GM18868 (cell line): ENCODE results near the gene ARL6.
A peak's percentile ranks its signal among the peaks of the same experiment; 100 is the strongest.
"Not testable (repeated sequence)": the region's sequence is repeated elsewhere in the genome, so short reads cannot be mapped to it uniquely, and the experiment has no call there.

ENCODE experiments used
- ATAC-seq: cut with Tn5 transposase; IDR thresholded peaks from one replicate; pipeline ENCODE4 v1.9.1; 2021; ENCODE audit warnings: mild to moderate bottlenecking, moderate library complexity; ENCODE audit not compliant: unreplicated experiment

Gene ARL6

DNA sequence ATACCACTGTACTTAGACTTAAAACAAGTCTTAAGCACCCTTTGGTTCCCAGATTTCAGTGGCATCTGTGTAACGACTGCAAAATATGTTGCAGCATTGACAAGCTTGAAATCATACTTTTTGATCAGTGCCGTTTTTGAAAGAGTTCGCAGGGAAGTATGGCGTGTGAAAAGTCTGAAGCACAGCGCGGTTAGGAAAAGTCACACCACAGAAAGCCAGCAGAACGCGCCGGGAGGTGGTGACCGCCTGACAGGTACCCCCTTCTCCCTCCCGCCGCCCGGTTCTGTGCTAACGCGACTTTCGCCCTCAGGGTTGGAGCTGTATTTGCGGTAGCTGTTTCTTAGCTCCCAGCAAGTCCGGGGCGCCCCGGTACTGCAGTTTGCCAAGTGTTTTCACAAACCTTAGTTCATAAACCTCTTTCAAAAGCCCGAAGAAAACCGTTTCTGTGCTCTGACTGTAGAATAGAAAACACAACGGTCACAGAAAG is 56.8 kb downstream of the ARL6 start:
- ATAC-seq = peak; percentile 51

- peak; percentile 98 for ATAC-seq
Observed at GRCh38 chr3:97821774-97822358, 57.3 kb downstream of the ARL6 start, which contains the start of gene CRYBG3. CRYBG3 (plus strand) TSS chr3:97822011; CDS start chr3:97822207, 196 bp downstream.

DNA sequence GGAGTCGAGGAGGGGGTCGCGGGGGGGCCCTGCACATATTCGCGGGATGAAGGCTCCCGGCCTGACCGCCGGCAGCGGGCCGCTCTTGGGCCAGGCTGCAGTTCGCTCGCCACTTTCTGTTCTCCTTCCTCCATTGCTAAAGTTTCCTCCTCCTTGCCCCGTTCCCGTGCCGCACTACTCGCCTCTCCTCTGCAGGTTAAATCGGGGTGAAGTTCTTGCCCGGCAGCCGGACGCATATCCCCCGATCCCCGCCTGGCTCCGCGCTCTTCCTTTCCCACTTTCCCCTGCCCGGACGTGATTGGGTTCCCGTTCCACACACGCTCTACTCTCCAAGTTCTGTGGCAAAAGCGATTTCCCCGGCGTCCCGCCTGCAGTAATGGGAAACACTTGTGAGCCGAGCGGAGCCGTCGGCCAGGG is 57.8 kb downstream of the ARL6 start:
- peak; percentile 17 for ATAC-seq

GRCh38 chr3:97823046-97824004 is 58.8 kb downstream of the ARL6 start:
- no peak for ATAC-seq

GRCh38 chr3:97825101-97825500 is 60.5 kb downstream of the ARL6 start:
- ATAC-seq = no peak

GRCh38 chr3:97827741-97828471 is 63.3 kb downstream of the ARL6 start:
- ATAC-seq = no peak

- ATAC-seq = no peak
Observed at GRCh38 chr3:97829198-97829597, 64.6 kb downstream of the ARL6 start.

DNA sequence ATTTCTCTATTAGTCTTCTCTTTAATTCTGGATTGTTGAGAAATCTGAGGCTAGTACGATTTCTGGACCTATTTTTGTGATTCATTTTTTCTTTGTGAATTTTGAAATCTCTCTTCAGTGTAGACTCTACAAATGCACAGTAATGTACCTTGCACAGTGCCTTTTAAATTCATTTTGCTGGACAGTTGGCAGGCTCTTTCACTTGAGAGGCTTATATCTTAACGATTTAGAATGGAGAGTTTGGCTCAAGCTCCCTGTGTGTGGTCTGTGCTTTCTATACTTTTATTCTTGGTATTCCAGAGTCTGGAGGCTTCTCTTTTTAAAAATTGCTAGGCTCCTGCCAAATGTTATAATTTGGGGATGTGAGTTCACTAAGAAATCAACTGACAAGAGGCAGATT is 66.1 kb downstream of the ARL6 start:
- ATAC-seq = no peak

- ATAC-seq = no peak
Observed at GRCh38 chr3:97831140-97831539, 66.6 kb downstream of the ARL6 start.

- not testable (repeated sequence) for ATAC-seq
Observed at GRCh38 chr3:97833184-97833583, 68.6 kb downstream of the ARL6 start.

DNA sequence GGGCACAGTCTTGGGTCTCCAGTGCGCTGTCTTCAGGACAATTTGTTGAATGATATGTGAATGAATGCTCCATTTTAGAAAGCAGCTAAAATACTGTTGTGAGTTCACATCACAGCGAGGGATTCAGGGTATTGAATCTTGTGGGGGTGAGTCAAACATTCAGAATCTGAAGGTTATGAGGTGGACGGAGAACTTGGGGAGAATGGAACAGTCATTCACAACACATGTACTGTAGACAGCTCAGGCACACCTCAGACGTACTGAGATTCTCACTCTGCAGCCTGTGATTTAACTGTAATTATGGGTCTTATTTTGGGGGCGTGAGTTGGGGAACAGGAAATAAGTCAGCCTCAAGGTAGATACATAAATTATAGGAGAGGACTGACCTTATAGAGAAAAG is 71.2 kb downstream of the ARL6 start:
- ATAC-seq = no peak

- no peak for ATAC-seq
Observed at GRCh38 chr3:97838393-97838792, 73.8 kb downstream of the ARL6 start.

DNA sequence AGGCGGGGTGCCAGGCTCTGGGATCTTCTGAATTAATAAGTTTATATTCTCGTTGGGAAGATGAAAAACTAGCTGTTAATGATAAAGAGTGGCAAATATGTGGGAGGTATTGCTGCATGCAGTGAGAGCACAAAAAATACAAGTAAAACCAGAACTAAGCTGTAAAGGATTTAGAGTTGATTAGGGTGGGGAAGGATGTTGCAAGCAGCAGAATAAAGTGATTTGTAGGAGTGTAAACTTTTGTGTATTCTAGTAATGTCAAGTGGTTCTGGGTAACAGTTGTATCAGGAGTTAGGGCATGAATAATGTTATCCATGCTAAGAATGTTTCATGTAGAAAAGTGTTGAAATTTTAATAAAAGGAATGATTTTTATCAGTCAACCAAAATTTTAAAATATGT is 75.4 kb downstream of the ARL6 start:
- ATAC-seq = no peak

DNA sequence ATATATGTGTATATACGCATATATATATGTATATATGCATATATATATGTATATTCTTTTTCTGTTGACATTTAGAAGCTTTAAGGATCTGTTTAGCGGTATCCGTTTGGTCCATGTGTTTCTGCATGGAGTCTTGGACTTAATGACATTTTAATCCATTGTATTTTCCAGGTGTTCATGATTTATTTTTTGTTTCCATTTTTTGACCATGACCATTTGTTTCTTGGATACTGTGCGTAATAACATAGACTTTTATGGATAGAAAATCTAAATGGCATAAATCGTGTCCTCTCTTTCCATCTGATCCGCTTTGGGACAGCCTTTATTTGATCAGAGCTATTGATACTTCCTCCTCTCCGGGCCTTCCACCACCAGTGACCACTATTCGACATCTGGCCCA is 76.7 kb downstream of the ARL6 start:
- no peak for ATAC-seq

GRCh38 chr3:97841956-97842355 is 77.4 kb downstream of the ARL6 start:
- ATAC-seq = no peak

DNA sequence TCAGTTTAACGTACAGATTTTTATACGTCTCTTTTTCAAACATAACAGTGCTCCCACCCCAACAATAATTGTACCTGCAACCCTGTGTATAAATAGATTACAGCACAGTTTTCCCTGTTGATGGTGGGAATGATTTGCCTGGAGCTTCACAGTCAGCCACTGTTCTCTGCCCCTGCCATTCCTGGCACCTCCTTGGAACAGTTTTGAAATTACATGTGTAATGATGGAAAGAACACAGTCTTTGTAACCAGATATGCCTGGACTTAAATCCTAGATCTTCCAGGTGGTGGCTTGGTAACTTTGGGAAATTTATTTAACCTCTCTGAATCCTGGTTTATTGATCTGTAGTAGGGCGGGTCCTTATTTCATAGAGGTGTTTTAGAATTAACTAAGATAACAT is 84.2 kb downstream of the ARL6 start:
- no peak for ATAC-seq
